A549 (cell line): ENCODE data around the gene PLLP. TPM values are rescaled to one million over a fixed set of nuclear protein-coding genes. Genes with fewer than 3 reads are reported as not detected.

Experiments
- ATAC-seq, 2 experiments: fragments of 200-7000 bp in 1 of 2; fragments of >200 bp in 1 of 2; cut with Nextera tagmentation in 1 of 2; cut with Tn5 transposase in 1 of 2; 3 replicates each; pipeline versions ENCODE4 v1.8.0 to v1.9.1; 2018 to 2020; ENCODE audit warnings: mild to moderate bottlenecking in 1 of 2, moderate library complexity in 1 of 2
- CTCF ChIA-PET: fragments of 300-600 bp; sonication (Branson Sonifier 250); formaldehyde crosslinking; extraction: SDS; loops from one replicate; lab custom pipeline; 2021; ENCODE audit warnings: antibody characterized with exemption, inconsistent platforms; lab: Yijun Ruan, JAX
- POLR2A ChIA-PET: fragments of 350-600 bp; formaldehyde crosslinking; extraction: SDS; loops from one replicate; lab custom pipeline; 2021; ENCODE audit warnings: antibody characterized with exemption, inconsistent platforms; lab: Yijun Ruan, JAX
- DNase-seq, 2 experiments: peaks; one replicate each; pipeline versions ENCODE4 v3.0.0 to v3.0.0-alpha.2; 2011 to 2016; ENCODE audit warnings: low read depth in 1 of 2, low spot score in 1 of 2
- FAIRE-seq: peaks from 2 replicates; lab custom pipeline; 2011; peaks lifted over from hg19 to GRCh38; lab: Jason Lieb, UNC
- H3K27ac ChIP-seq, 2 experiments: fragments of >200 bp; sonication (Bioruptor Twin); formaldehyde crosslinking; 3 replicates each; pipeline ENCODE4 v1.5.1; 2016 to 2017
- H3K4me1 ChIP-seq: fragments of >200 bp; sonication (Bioruptor Twin); formaldehyde crosslinking; 3 replicates; pipeline ENCODE4 v1.6.1; 2016
- H3K4me2 ChIP-seq: fragments of >200 bp; sonication (Bioruptor Twin); formaldehyde crosslinking; 3 replicates; pipeline ENCODE4 v1.6.1; 2016
- H3K4me3 ChIP-seq: fragments of >200 bp; sonication (Bioruptor Twin); formaldehyde crosslinking; 3 replicates; pipeline ENCODE4 v1.5.1; 2016
- H3K9me3 ChIP-seq: fragments of >200 bp; sonication (Bioruptor Twin); formaldehyde crosslinking; 3 replicates; pipeline ENCODE4 v1.6.1; 2016
- BHLHE40 ChIP-seq: IDR thresholded peaks from 2 replicates; pipeline ENCODE4 v1.6.1; 2012; ENCODE audit warnings: low read depth, low read length, inconsistent platforms
- CBX8 ChIP-seq: fragments of 200-600 bp; sonication (generic); IDR thresholded peaks from 2 replicates; pipeline ENCODE4 v1.6.1; 2016
- CHD4 ChIP-seq: fragments of 200-600 bp; sonication (generic); IDR thresholded peaks from 2 replicates; pipeline ENCODE4 v1.6.1; 2016; ENCODE audit warnings: antibody characterized with exemption, mild to moderate bottlenecking, borderline replicate concordance
- FOSB ChIP-seq: fragments of 250-450 bp; sonication (Bioruptor Pico); IDR thresholded peaks from 2 replicates; pipeline ENCODE4 v1.5.0; 2020; ENCODE audit warnings: mild to moderate bottlenecking, moderate library complexity
- FOSL2 ChIP-seq, 2 experiments: fragments of 450-650 bp in 1 of 2; fragments of >200 bp in 1 of 2; sonication (Bioruptor Twin) in 1 of 2; formaldehyde crosslinking; IDR thresholded peaks; 2 replicates each; pipeline versions ENCODE4 v1.5.0 to v1.6.1; 2016 to 2020; ENCODE audit warnings: mild to moderate bottlenecking in 1 of 2, moderate library complexity in 1 of 2
- HDAC2 ChIP-seq: fragments of 200-600 bp; sonication (generic); IDR thresholded peaks from 2 replicates; pipeline ENCODE4 v1.6.1; 2016
- HEYL ChIP-seq: fragments of 250-450 bp; sonication (Bioruptor Pico); IDR thresholded peaks from 2 replicates; pipeline ENCODE4 v1.8.0; 2021; ENCODE audit warnings: mild to moderate bottlenecking, moderate library complexity
- HMGXB4 ChIP-seq: fragments of 250-450 bp; sonication (Bioruptor Pico); IDR thresholded peaks from 2 replicates; pipeline ENCODE4 v1.5.0; 2021; ENCODE audit warnings: mild to moderate bottlenecking, moderate library complexity, borderline replicate concordance
- HOXB5 ChIP-seq: fragments of 250-450 bp; sonication (Bioruptor Pico); IDR thresholded peaks from 2 replicates; pipeline ENCODE4 v1.5.0; 2020; ENCODE audit warnings: mild to moderate bottlenecking, moderate library complexity
- JUN ChIP-seq, 2 experiments: fragments of >200 bp; sonication (Bioruptor Twin); formaldehyde crosslinking; IDR thresholded peaks; 2 replicates in 1 of 2; 3 replicates in 1 of 2; pipeline ENCODE4 v1.6.1; 2016 to 2017
- JUNB ChIP-seq: fragments of >200 bp; sonication (Bioruptor Twin); formaldehyde crosslinking; IDR thresholded peaks from 2 replicates; pipeline ENCODE4 v1.6.1; 2016
- KDM5A ChIP-seq: fragments of 200-600 bp; sonication (generic); IDR thresholded peaks from 2 replicates; pipeline ENCODE4 v1.6.1; 2016; ENCODE audit warnings: antibody characterized with exemption, mild to moderate bottlenecking
- NFE2L2 ChIP-seq: fragments of 150-350 bp; conservative IDR thresholded peaks from 2 replicates; pipeline ENCODE4 v1.6.1; 2014; ENCODE audit warnings: low read length
- NPAS2 ChIP-seq: fragments of 250-450 bp; sonication (Bioruptor Pico); IDR thresholded peaks from 2 replicates; pipeline ENCODE4 v1.8.0; 2022; ENCODE audit warnings: mild to moderate bottlenecking, moderate library complexity, borderline replicate concordance
- NR3C1 ChIP-seq: fragments of >200 bp; sonication (Bioruptor Twin); formaldehyde crosslinking; IDR thresholded peaks from 3 replicates; pipeline ENCODE4 v1.6.1; 2017
- PBX3 ChIP-seq: IDR thresholded peaks from 2 replicates; pipeline ENCODE4 v1.6.1; 2012
- POLR2A ChIP-seq: IDR thresholded peaks from 2 replicates; pipeline ENCODE4 v1.6.1; 2012; ENCODE audit warnings: mild to moderate bottlenecking, low read length
- POLR2AphosphoS2 ChIP-seq: conservative IDR thresholded peaks from 2 replicates; pipeline ENCODE4 v1.6.1; 2012; ENCODE audit warnings: low read length, improper control_type of control experiment, inconsistent platforms
- RAD21 ChIP-seq, 2 experiments: fragments of >200 bp in 1 of 2; sonication (Bioruptor Twin) in 1 of 2; formaldehyde crosslinking in 1 of 2; IDR thresholded peaks in 1 of 2; conservative IDR thresholded peaks in 1 of 2; 2 replicates in 1 of 2; 3 replicates in 1 of 2; pipeline ENCODE4 v1.6.1; 2012 to 2018; ENCODE audit warnings: inconsistent platforms in 1 of 2
- RARB ChIP-seq: fragments of 250-450 bp; sonication (Bioruptor Pico); IDR thresholded peaks from 2 replicates; pipeline ENCODE4 v1.8.0; 2021; ENCODE audit warnings: mild to moderate bottlenecking, moderate library complexity
- REST ChIP-seq: fragments of 200-600 bp; sonication (generic); IDR thresholded peaks from 2 replicates; pipeline ENCODE4 v1.6.1; 2016; ENCODE audit warnings: antibody characterized with exemption, mild to moderate bottlenecking, moderate library complexity
- SMC3 ChIP-seq: fragments of >200 bp; sonication (Bioruptor Twin); formaldehyde crosslinking; IDR thresholded peaks from 3 replicates; pipeline ENCODE4 v1.6.1; 2018; ENCODE audit warnings: inconsistent platforms
- SREBF2 ChIP-seq: fragments of 450-650 bp; IDR thresholded peaks from 2 replicates; pipeline ENCODE4 v1.6.1; 2014; ENCODE audit warnings: mild to moderate bottlenecking, moderate library complexity
- TFCP2L1 ChIP-seq: fragments of 250-450 bp; sonication (Bioruptor Pico); IDR thresholded peaks from 2 replicates; pipeline ENCODE4 v1.5.0; 2021; ENCODE audit warnings: mild to moderate bottlenecking
- TP53 ChIP-seq: fragments of 250-450 bp; sonication (Bioruptor Pico); IDR thresholded peaks from 2 replicates; pipeline ENCODE4 v1.5.0; 2021; ENCODE audit warnings: mild to moderate bottlenecking, moderate library complexity
- WGBS: methylation state at CpG from one replicate; pipeline ENCODE4 v1.1.6; 2017; ENCODE audit errors: missing lambda C conversion rate; 5-methylcytosine and 5-hydroxymethylcytosine counted together
- polyA plus RNA-seq, 4 experiments: library from polyadenylated mRNA; depleted of rRNA in 3 of 4; stranded (reverse); fragments of >200 nt; fragmentation: RNase III in 1 of 4; extraction: RNeasy Plus Mini Kit Qiagen cat#74134 plus additional on column Dnase treatment in 1 of 4; gene quantifications; 2 replicates in 3 of 4; 3 replicates in 1 of 4; pipeline ENCODE4 v1.2.3, GENCODE V29; 2011 to 2017
- TF ChIP-seq, protein P1 (sequence below): fragments of >200 bp; sonication (Bioruptor Twin); formaldehyde crosslinking; IDR thresholded peaks from 3 replicates; pipeline ENCODE4 v1.5.1; 2016
- TF ChIP-seq, protein P2 (sequence below): fragments of 150-350 bp; IDR thresholded peaks from 2 replicates; pipeline ENCODE4 v1.6.1; 2014; ENCODE audit warnings: low read depth, mild to moderate bottlenecking, low read length
- TF ChIP-seq, protein P3 (sequence below): IDR thresholded peaks from 2 replicates; pipeline ENCODE4 v1.6.1; 2012
- TF ChIP-seq, protein P4 (sequence below): fragments of >200 bp; sonication (Bioruptor Twin); formaldehyde crosslinking; IDR thresholded peaks from 3 replicates; pipeline ENCODE4 v1.6.1; 2016

The PLLP gene
- polyA plus RNA-seq, 2 of the 4 experiments (the other 2 are of a cell fraction): 1.8 to 3.3 TPM

- Histone ChIP-seq H3K4me2 (peak overlapping the region; percentile 87), H3K9me3 (no peaks in the 10 kb centered on the region), H3K4me1 (peaks cover 21% of the 10 kb centered on the region), H3K4me3 (peak overlapping the region; percentile 46), H3K27ac (peak overlapping the region; percentile 73 to 79)
- WGBS: 1% methylated on average over 35 of the region's 35 CpGs
- ATAC-seq: peak; percentile 90 to 91
- CTCF ChIA-PET: interaction anchor here (0.6 to 18.6 kb wide), 62 partner anchors 10 to 253 kb away, joined by 3 to 709 read pairs (median 5); partner anchors contain the start of genes ARL2BP, CCL17, CIAPIN1 and COQ9
- DNase-seq: peak; percentile 97
- POLR2A ChIA-PET: interaction anchor here (1.2 to 1.8 kb wide), 8 partner anchors 15 to 207 kb away, joined by 3 to 11 read pairs (median 6); partner anchors contain the start of genes ARL2BP, CIAPIN1, COQ9 and PLLP
- no peak for FAIRE-seq
- TF ChIP-seq RAD21 (conservative IDR thresholded peaks at IDR 0.05 in 1 of 2, IDR thresholded peaks at IDR 0.05 in 1 of 2): peak in 1 of 2 experiments; percentile 17; a peak in 2 of 5 replicates
- no peak for TF ChIP-seq HEYL (CRISPR knock-in tag)
- TF ChIP-seq JUN (IDR thresholded peaks at IDR 0.05): peak; percentile 16 to 56; a peak in 2 of 5 replicates
- no peak for TF ChIP-seq POLR2AphosphoS2
- TF ChIP-seq HOXB5 (CRISPR knock-in tag): peak; percentile 66; the same call in 1 of the 2 replicates
- no peak; the same call in 1 of the 2 replicates for TF ChIP-seq PBX3
- TF ChIP-seq REST: no peak
- TF ChIP-seq NPAS2: no peak
- TF ChIP-seq SREBF2: peak; percentile 88
- no peak for TF ChIP-seq JUNB
- TF ChIP-seq TP53 (CRISPR knock-in tag): no peak
- peak; percentile 81; the same call in 1 of the 2 replicates for TF ChIP-seq RARB (CRISPR knock-in tag)
- TF ChIP-seq KDM5A: no peak
- TF ChIP-seq CBX8: no peak
- TF ChIP-seq HMGXB4 (CRISPR knock-in tag): peak; percentile 83
- no peak for TF ChIP-seq NR3C1
- TF ChIP-seq, protein P1, sequence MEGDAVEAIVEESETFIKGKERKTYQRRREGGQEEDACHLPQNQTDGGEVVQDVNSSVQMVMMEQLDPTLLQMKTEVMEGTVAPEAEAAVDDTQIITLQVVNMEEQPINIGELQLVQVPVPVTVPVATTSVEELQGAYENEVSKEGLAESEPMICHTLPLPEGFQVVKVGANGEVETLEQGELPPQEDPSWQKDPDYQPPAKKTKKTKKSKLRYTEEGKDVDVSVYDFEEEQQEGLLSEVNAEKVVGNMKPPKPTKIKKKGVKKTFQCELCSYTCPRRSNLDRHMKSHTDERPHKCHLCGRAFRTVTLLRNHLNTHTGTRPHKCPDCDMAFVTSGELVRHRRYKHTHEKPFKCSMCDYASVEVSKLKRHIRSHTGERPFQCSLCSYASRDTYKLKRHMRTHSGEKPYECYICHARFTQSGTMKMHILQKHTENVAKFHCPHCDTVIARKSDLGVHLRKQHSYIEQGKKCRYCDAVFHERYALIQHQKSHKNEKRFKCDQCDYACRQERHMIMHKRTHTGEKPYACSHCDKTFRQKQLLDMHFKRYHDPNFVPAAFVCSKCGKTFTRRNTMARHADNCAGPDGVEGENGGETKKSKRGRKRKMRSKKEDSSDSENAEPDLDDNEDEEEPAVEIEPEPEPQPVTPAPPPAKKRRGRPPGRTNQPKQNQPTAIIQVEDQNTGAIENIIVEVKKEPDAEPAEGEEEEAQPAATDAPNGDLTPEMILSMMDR: no peak; the same call in 2 of the 3 replicates
- no peak for TF ChIP-seq FOSL2 (IDR thresholded peaks at IDR 0.05)
- no peak; the same call in 1 of the 2 replicates for TF ChIP-seq FOSL2 (CRISPR knock-in tag; IDR thresholded peaks at IDR 0.05)
- TF ChIP-seq BHLHE40: no peak
- TF ChIP-seq, protein P2, sequence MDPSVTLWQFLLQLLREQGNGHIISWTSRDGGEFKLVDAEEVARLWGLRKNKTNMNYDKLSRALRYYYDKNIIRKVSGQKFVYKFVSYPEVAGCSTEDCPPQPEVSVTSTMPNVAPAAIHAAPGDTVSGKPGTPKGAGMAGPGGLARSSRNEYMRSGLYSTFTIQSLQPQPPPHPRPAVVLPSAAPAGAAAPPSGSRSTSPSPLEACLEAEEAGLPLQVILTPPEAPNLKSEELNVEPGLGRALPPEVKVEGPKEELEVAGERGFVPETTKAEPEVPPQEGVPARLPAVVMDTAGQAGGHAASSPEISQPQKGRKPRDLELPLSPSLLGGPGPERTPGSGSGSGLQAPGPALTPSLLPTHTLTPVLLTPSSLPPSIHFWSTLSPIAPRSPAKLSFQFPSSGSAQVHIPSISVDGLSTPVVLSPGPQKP: no peak
- peak; percentile 91; the same call in 1 of the 2 replicates for TF ChIP-seq FOSB
- peak; percentile 27; the same call in 1 of the 2 replicates for TF ChIP-seq CHD4
- TF ChIP-seq TFCP2L1 (CRISPR knock-in tag): no peak
- TF ChIP-seq NFE2L2: no peak
- TF ChIP-seq SMC3: peak; percentile 37; the same call in 2 of the 3 replicates
- TF ChIP-seq HDAC2: no peak
- TF ChIP-seq, protein P3, sequence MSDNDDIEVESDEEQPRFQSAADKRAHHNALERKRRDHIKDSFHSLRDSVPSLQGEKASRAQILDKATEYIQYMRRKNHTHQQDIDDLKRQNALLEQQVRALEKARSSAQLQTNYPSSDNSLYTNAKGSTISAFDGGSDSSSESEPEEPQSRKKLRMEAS: no peak; the same call in none of the 2 replicates
- TF ChIP-seq, protein P4, sequence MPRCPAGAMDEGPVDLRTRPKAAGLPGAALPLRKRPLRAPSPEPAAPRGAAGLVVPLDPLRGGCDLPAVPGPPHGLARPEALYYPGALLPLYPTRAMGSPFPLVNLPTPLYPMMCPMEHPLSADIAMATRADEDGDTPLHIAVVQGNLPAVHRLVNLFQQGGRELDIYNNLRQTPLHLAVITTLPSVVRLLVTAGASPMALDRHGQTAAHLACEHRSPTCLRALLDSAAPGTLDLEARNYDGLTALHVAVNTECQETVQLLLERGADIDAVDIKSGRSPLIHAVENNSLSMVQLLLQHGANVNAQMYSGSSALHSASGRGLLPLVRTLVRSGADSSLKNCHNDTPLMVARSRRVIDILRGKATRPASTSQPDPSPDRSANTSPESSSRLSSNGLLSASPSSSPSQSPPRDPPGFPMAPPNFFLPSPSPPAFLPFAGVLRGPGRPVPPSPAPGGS: no peak
- no peak for TF ChIP-seq POLR2A
These were observed 15.4 kb upstream of the PLLP start for GRCh38 chr16:57299719-57300386.
